Mesodermal cell (in vitro differentiated cells): ENCODE measurements around the gene RBBP5.

ENCODE experiments used
- H3K27ac ChIP-seq: 2 replicates; pipeline ENCODE4 v1.7.0; 2013; ENCODE audit warnings: mild to moderate bottlenecking, low read depth, low read length, moderate library complexity; ENCODE audit not compliant: severe bottlenecking
- H3K36me3 ChIP-seq: 2 replicates; pipeline ENCODE4 v1.7.1; 2013; ENCODE audit warnings: mild to moderate bottlenecking, low read length, moderate library complexity; ENCODE audit not compliant: control insufficient read depth, insufficient read depth
- H3K4me1 ChIP-seq: one replicate; pipeline ENCODE4 v1.7.1; 2013; ENCODE audit warnings: mild to moderate bottlenecking, low read length; ENCODE audit not compliant: insufficient read depth, control insufficient read depth, poor library complexity, severe bottlenecking
- H3K4me3 ChIP-seq: 2 replicates; pipeline ENCODE4 v1.7.0; 2013; ENCODE audit warnings: low read length, control low read depth, mild to moderate bottlenecking; ENCODE audit not compliant: insufficient read depth, poor library complexity, severe bottlenecking; ENCODE audit errors: extremely low read depth
- H3K9me3 ChIP-seq: 2 replicates; pipeline ENCODE4 v1.7.1; 2013; ENCODE audit warnings: mild to moderate bottlenecking, low read length, moderate library complexity; ENCODE audit not compliant: control insufficient read depth
- WGBS, 2 experiments: methylation state at CpG; one replicate each; pipeline ENCODE4 v1.1.5; 2013; ENCODE audit warnings: missing lambda C conversion rate in 2 of 2; ENCODE audit not compliant: insufficient coverage in 2 of 2; 5-methylcytosine and 5-hydroxymethylcytosine counted together

The RBBP5 gene

GRCh38 chr1:205102404-205102803 is 19.4 kb downstream of the RBBP5 start:
- Histone ChIP-seq H3K36me3 (peaks cover 86% of the 10 kb centered on the region), H3K4me1 (no peaks in the 10 kb centered on the region), H3K27ac (no peak overlapping the region), H3K9me3 (no peaks in the 10 kb centered on the region), H3K4me3 (no peak overlapping the region)
- 100% methylated on average over 1 of the region's 3 CpGs; no CpG with 5 or more reads in 1 of the 2 experiments for WGBS, 2 experiments

GRCh38 chr1:205098242-205098641 is 23.5 kb downstream of the RBBP5 start:
- H3K9me3 ChIP-seq, result no peaks in the 10 kb centered on the region
- peaks cover 90% of the 10 kb centered on the region for H3K36me3 ChIP-seq
- H3K27ac ChIP-seq, result no peak overlapping the region
- no peak overlapping the region for H3K4me3 ChIP-seq
- H3K4me1 ChIP-seq, result no peaks in the 10 kb centered on the region

GRCh38 chr1:205095422-205095821 is 26.4 kb downstream of the RBBP5 start:
- no peak overlapping the region for H3K27ac ChIP-seq
- H3K36me3 ChIP-seq, result peaks cover 87% of the 10 kb centered on the region

GRCh38 chr1:205091043-205091740 is 30.6 kb downstream of the RBBP5 start:
- Histone ChIP-seq H3K36me3 (peaks cover 84% of the 10 kb centered on the region), H3K9me3 (no peaks in the 10 kb centered on the region), H3K4me1 (no peaks in the 10 kb centered on the region), H3K4me3 (no peak overlapping the region), H3K27ac (no peak overlapping the region)
- WGBS, 2 experiments, result 84 to 100% methylated on average over 4 of the region's 4 CpGs

More at GRCh38 chr1:205095422-205095821, 26.4 kb downstream of the RBBP5 start:
- Histone ChIP-seq H3K4me3 (no peak overlapping the region), H3K9me3 (no peaks in the 10 kb centered on the region), H3K4me1 (no peaks in the 10 kb centered on the region)

- Histone ChIP-seq H3K9me3 (no peaks in the 10 kb centered on the region), H3K36me3 (peaks cover 86% of the 10 kb centered on the region), H3K4me3 (no peak overlapping the region), H3K27ac (no peak overlapping the region), H3K4me1 (no peaks in the 10 kb centered on the region)
- WGBS, 2 experiments, result no CpG with 5 or more reads among the region's 3 CpGs
Observed at GRCh38 chr1:205088341-205088740, 33.4 kb downstream of the RBBP5 start.

GRCh38 chr1:205084360-205084759 is 37.4 kb downstream of the RBBP5 start, which contains the start of gene TMEM81:
TMEM81 (minus strand) TSS chr1:205084460; CDS start chr1:205084320, 140 bp downstream.
- Histone ChIP-seq H3K4me3 (no peak within 1 kb of the TSS), H3K36me3 (peaks cover 60% of the 10 kb centered on the region), H3K9me3 (no peaks in the 10 kb centered on the region), H3K27ac (no peak within 1 kb of the TSS), H3K4me1 (no peaks in the 10 kb centered on the region)
- 95% methylated on average over 2 of the region's 2 CpGs; no CpG with 5 or more reads in 1 of the 2 experiments for WGBS, 2 experiments

- H3K4me1 ChIP-seq, result no peaks in the 10 kb centered on the region
- no peaks in the 10 kb centered on the region for H3K9me3 ChIP-seq
- no peak overlapping the region for H3K4me3 ChIP-seq
- WGBS, 2 experiments, result 88 to 100% methylated on average over 3 to 4 of the region's 4 CpGs
- peaks cover 41% of the 10 kb centered on the region for H3K36me3 ChIP-seq
- H3K27ac ChIP-seq, result no peak overlapping the region
Observed at GRCh38 chr1:205082431-205082830, 39.3 kb downstream of the RBBP5 start.

- H3K4me3 ChIP-seq, result no peak overlapping the region
- H3K27ac ChIP-seq, result no peak overlapping the region
- H3K9me3 ChIP-seq, result no peaks in the 10 kb centered on the region
- H3K4me1 ChIP-seq, result no peaks in the 10 kb centered on the region
- no CpG with 5 or more reads among the region's 1 CpG for WGBS, 2 experiments
- peaks cover 2% of the 10 kb centered on the region for H3K36me3 ChIP-seq
Observed at GRCh38 chr1:205077934-205078311, 43.9 kb downstream of the RBBP5 start.

GRCh38 chr1:205077158-205077933 is 44.4 kb downstream of the RBBP5 start:
- WGBS, 2 experiments, result 96% methylated on average over 4 to 6 of the region's 7 CpGs
- Histone ChIP-seq H3K27ac (no peak overlapping the region), H3K9me3 (no peaks in the 10 kb centered on the region), H3K4me1 (no peaks in the 10 kb centered on the region), H3K36me3 (no peaks in the 10 kb centered on the region), H3K4me3 (no peak overlapping the region)

- 80 to 100% methylated on average over 1 to 2 of the region's 4 CpGs for WGBS, 2 experiments
- no peak overlapping the region for H3K4me3 ChIP-seq
- no peaks in the 10 kb centered on the region for H3K9me3 ChIP-seq
- H3K27ac ChIP-seq, result no peak overlapping the region
- no peaks in the 10 kb centered on the region for H3K36me3 ChIP-seq
- no peaks in the 10 kb centered on the region for H3K4me1 ChIP-seq
Observed at GRCh38 chr1:205076245-205076761, 45.5 kb downstream of the RBBP5 start.
